ENCODE data around the gene IBA57. TPM values are rescaled to one million over a fixed set of nuclear protein-coding genes. Genes with fewer than 3 reads are reported as not detected.
"Not testable (repeated sequence)": the region's sequence is repeated elsewhere in the genome, so short reads cannot be mapped to it uniquely, and the experiment has no call there.

Gene IBA57
- total RNA-seq, 1 experiment from 2014 or later = 4.4 TPM

DNA sequence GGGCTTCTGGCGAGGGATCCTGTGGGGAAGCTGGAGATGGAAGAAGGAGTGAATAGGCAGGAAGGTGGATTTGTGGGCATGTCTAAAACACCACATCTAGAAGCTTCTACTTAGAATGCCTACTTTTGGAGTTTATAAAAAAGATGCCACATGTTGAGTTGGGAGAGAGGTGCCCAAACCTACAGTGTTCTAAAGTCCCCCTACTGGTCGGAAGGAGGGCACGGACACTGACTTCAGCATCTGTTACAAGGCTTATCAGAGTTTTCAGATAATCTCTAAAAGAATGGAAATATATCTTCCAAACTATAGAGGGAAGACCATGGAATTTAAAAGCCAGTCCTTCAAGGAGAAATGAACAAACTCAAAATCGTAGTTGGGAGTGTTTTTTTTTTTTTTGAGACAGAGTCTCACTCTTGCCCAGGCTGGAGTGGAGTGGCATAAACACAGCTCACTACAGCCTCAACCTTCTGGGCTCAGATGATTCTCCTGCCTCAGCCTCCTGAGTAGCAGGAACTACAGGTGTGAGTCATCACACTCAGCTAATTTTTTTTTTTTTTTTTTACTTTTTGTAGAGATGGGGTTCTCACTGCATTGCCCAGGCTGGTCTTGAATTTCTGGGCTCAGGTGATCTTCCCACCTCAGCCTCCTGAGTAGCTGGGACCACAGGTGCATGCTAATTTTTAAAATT, 14.8 kb downstream of the IBA57 start:
- H3K4me3 ChIP-seq = no peak overlapping the region
- DNase-seq = no peak
- no peaks in the 10 kb centered on the region for H3K27me3 ChIP-seq
- no peak overlapping the region for H3K27ac ChIP-seq
- H3K4me1 ChIP-seq = no peaks in the 10 kb centered on the region
- H3K36me3 ChIP-seq = no peaks in the 10 kb centered on the region
- no peaks in the 10 kb centered on the region for H3K9me3 ChIP-seq (replicated peaks)

DNA sequence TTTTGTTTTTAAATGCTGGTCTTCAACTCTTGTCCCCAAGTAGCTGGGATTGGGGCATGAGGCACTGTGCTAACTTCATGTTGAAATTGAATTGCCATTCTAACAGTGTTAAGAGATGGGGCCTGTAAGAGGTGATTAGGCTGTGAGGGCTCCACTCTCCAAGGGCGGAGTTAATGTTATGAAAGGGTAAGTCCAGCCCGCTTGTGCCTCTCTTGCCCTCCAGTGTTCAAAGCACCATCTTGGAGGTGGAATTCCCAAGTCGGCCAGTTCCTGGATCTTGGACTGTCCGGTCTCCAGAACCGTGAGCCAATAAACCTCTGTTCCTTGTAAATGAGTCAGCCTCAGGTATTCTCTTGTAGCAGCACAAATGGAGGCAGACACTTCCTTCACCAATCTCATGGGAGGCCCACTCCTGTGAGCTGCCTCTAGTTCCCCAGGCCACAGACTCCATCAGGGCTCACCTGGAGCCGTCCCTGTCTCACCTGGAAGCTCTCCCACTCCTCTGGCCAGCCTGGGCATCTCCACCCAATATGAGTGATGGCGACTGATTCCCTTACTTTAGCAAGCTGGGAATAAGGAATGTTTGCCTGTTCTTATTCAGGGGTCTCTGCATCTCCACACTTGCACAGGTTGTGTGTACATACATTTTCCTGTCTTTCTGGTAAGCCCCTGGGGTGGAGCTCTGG, 15.5 kb downstream of the IBA57 start:
- Histone ChIP-seq H3K36me3 (no peaks in the 10 kb centered on the region), H3K27ac (no peak overlapping the region), H3K4me3 (no peak overlapping the region), H3K27me3 (no peaks in the 10 kb centered on the region), H3K4me1 (no peaks in the 10 kb centered on the region), H3K9me3 (replicated peaks) (no peaks in the 10 kb centered on the region)
- DNase-seq = no peak

DNA sequence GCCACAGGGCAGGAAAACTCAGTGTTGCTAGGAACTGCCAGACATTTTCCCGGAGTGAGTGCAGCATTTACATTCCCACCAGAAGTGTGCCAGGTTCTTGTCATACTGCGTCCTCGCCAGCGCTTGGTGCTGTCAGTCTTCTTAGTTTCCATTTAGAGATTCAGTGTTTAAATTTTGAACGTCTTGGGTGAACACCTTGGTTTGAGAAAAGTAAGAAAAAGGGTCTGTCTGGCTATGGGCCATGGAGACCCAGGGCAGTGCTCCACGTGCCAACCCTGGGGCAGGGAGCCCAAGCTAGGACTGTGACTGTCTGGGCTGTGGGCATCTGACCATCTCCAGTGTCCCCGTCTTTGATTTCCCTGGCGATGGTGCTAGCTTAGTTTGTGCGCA, 16.0 kb downstream of the IBA57 start:
- H3K27me3 ChIP-seq = no peaks in the 10 kb centered on the region
- no peaks in the 10 kb centered on the region for H3K4me1 ChIP-seq
- no peaks in the 10 kb centered on the region for H3K9me3 ChIP-seq (replicated peaks)
- no peak for DNase-seq
- no peak overlapping the region for H3K27ac ChIP-seq
- H3K36me3 ChIP-seq = no peaks in the 10 kb centered on the region
- H3K4me3 ChIP-seq = no peak overlapping the region

GRCh38 chr1:228182296-228183030, 16.9 kb downstream of the IBA57 start:
- Histone ChIP-seq H3K36me3 (no peaks in the 10 kb centered on the region), H3K4me1 (no peaks in the 10 kb centered on the region), H3K9me3 (replicated peaks) (no peaks in the 10 kb centered on the region), H3K27me3 (no peaks in the 10 kb centered on the region), H3K27ac (no peak overlapping the region), H3K4me3 (no peak overlapping the region)
- no peak for DNase-seq

GRCh38 chr1:228184152-228184551, 18.5 kb downstream of the IBA57 start:
- H3K36me3 ChIP-seq = no peaks in the 10 kb centered on the region
- no peaks in the 10 kb centered on the region for H3K4me1 ChIP-seq
- H3K9me3 ChIP-seq (replicated peaks) = no peaks in the 10 kb centered on the region
- H3K27ac ChIP-seq = no peak overlapping the region
- DNase-seq = no peak
- H3K4me3 ChIP-seq = no peak overlapping the region
- no peaks in the 10 kb centered on the region for H3K27me3 ChIP-seq

GRCh38 chr1:228185641-228185965, 20.0 kb downstream of the IBA57 start:
- Histone ChIP-seq H3K36me3 (no peaks in the 10 kb centered on the region), H3K27ac (no peak overlapping the region), H3K4me3 (no peak overlapping the region), H3K27me3 (no peaks in the 10 kb centered on the region), H3K4me1 (no peaks in the 10 kb centered on the region), H3K9me3 (replicated peaks) (no peaks in the 10 kb centered on the region)
- DNase-seq = no peak

GRCh38 chr1:228188249-228188648, 22.6 kb downstream of the IBA57 start:
- H3K27ac ChIP-seq; DNase-seq; H3K4me1 ChIP-seq; H3K27me3 ChIP-seq; H3K9me3 ChIP-seq (replicated peaks); H3K4me3 ChIP-seq; H3K36me3 ChIP-seq: not testable (repeated sequence)

- Histone ChIP-seq H3K27ac (no peak overlapping the region), H3K4me3 (no peak overlapping the region), H3K9me3 (replicated peaks) (no peaks in the 10 kb centered on the region), H3K36me3 (no peaks in the 10 kb centered on the region), H3K4me1 (no peaks in the 10 kb centered on the region), H3K27me3 (no peaks in the 10 kb centered on the region)
- no peak for DNase-seq
Measured at GRCh38 chr1:228190182-228190581, 24.6 kb downstream of the IBA57 start.

- DNase-seq = no peak
- Histone ChIP-seq H3K36me3 (no peaks in the 10 kb centered on the region), H3K27ac (no peak overlapping the region), H3K27me3 (no peaks in the 10 kb centered on the region), H3K4me1 (no peaks in the 10 kb centered on the region), H3K9me3 (replicated peaks) (no peaks in the 10 kb centered on the region), H3K4me3 (no peak overlapping the region)
Measured at GRCh38 chr1:228190778-228191177, 25.2 kb downstream of the IBA57 start.

- Histone ChIP-seq H3K4me1 (no peaks in the 10 kb centered on the region), H3K4me3 (no peak overlapping the region), H3K9me3 (replicated peaks) (peaks cover 8% of the 10 kb centered on the region), H3K27me3 (no peaks in the 10 kb centered on the region), H3K27ac (no peak overlapping the region), H3K36me3 (no peaks in the 10 kb centered on the region)
- DNase-seq = no peak
Measured at GRCh38 chr1:228194436-228194835, 28.8 kb downstream of the IBA57 start.

- no peak for DNase-seq
- Histone ChIP-seq H3K27ac (no peak overlapping the region), H3K27me3 (no peaks in the 10 kb centered on the region), H3K4me3 (no peak overlapping the region), H3K9me3 (replicated peaks) (peaks cover 15% of the 10 kb centered on the region), H3K36me3 (no peaks in the 10 kb centered on the region), H3K4me1 (no peaks in the 10 kb centered on the region)
Measured at GRCh38 chr1:228194921-228195812, 29.6 kb downstream of the IBA57 start.

- no peaks in the 10 kb centered on the region for H3K4me1 ChIP-seq
- no peaks in the 10 kb centered on the region for H3K36me3 ChIP-seq
- DNase-seq = no peak
- H3K4me3 ChIP-seq = no peak overlapping the region
- H3K9me3 ChIP-seq (replicated peaks) = peaks cover 15% of the 10 kb centered on the region
- H3K27ac ChIP-seq = no peak overlapping the region
- H3K27me3 ChIP-seq = no peaks in the 10 kb centered on the region
Measured at GRCh38 chr1:228197555-228198147, 32.0 kb downstream of the IBA57 start.

- Histone ChIP-seq H3K36me3 (no peaks in the 10 kb centered on the region), H3K9me3 (replicated peaks) (peaks cover 15% of the 10 kb centered on the region), H3K27me3 (no peaks in the 10 kb centered on the region), H3K27ac (no peak overlapping the region), H3K4me1 (no peaks in the 10 kb centered on the region), H3K4me3 (no peak overlapping the region)
- no peak for DNase-seq
Measured at GRCh38 chr1:228198977-228199590, 33.5 kb downstream of the IBA57 start.

DNA sequence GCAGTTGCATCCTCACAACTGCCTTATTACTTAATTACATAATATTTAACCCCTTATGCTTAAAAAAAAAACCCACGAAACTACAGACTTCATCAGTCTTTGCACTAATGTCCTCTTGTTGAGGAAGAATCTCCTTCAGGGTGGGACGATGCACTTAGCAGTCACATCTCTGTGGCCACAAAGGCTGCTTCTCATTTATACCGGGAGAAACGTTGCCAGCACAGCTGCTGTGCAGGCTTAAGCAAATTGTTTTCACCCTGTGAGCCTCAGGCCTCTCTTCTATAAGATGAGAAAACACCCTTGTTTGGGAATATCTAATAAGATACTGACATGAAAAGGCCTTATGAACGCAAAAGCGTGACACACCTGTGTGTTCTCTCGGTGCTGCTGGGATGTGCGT, 39.4 kb downstream of the IBA57 start:
- peak in 1 of 2 experiments; percentile 50 for DNase-seq
- Histone ChIP-seq H3K27me3 (0 out of 2 replicates have a peak, but pooled peaks cover 4% of the 10 kb centered on the region), H3K4me3 (no peak overlapping the region), H3K36me3 (no peaks in the 10 kb centered on the region), H3K27ac (no peak overlapping the region), H3K4me1 (peaks cover 30% of the 10 kb centered on the region), H3K9me3 (replicated peaks) (0 out of 2 replicates have a peak, but pooled peaks cover 2% of the 10 kb centered on the region)

All from SJCRH30 (cell line).